Suprapubic skin (tissue), 4 donors: ENCODE data around the gene ALDH16A1. TPM values are rescaled to one million over a fixed set of nuclear protein-coding genes. Genes with fewer than 3 reads are reported as not detected.

ENCODE experiments used
- DNase-seq, 2 donors: peaks; one replicate each; pipeline ENCODE4 v3.0.0-alpha.2; 2019; ENCODE audit warnings: low spot score in 2 of 2
- H3K27ac ChIP-seq: fragments of 200-600 bp; sonication (generic); one replicate; pipeline ENCODE4 v1.5.1; 2019
- H3K27me3 ChIP-seq: fragments of 200-600 bp; sonication (generic); one replicate; pipeline ENCODE4 v1.5.1; 2019
- H3K36me3 ChIP-seq: fragments of 200-600 bp; sonication (generic); one replicate; pipeline ENCODE4 v1.5.1; 2019
- H3K4me1 ChIP-seq: fragments of 200-600 bp; sonication (generic); one replicate; pipeline ENCODE4 v1.5.1; 2019
- H3K4me3 ChIP-seq: fragments of 200-600 bp; sonication (generic); one replicate; pipeline ENCODE4 v1.5.1; 2019; ENCODE audit warnings: mild to moderate bottlenecking
- H3K9me3 ChIP-seq: fragments of 200-600 bp; sonication (generic); one replicate; pipeline ENCODE4 v1.5.1; 2019
- CTCF ChIP-seq, 2 donors: fragments of 200-600 bp in 1 of 2; fragments of 450-650 bp in 1 of 2; sonication (generic) in 1 of 2; IDR thresholded peaks; one replicate each; pipeline ENCODE4 v1.5.1; 2016 to 2019; ENCODE audit warnings: antibody characterized with exemption in 2 of 2, mild to moderate bottlenecking in 1 of 2, moderate library complexity in 1 of 2
- EP300 ChIP-seq: sonication (generic); formaldehyde crosslinking; IDR thresholded peaks from one replicate; pipeline ENCODE4 v1.6.1; 2017; ENCODE audit warnings: antibody characterized with exemption
- POLR2A ChIP-seq, 2 donors: fragments of 450-650 bp; IDR thresholded peaks; one replicate each; pipeline ENCODE4 v1.6.1; 2017; ENCODE audit warnings: antibody characterized with exemption in 2 of 2, mild to moderate bottlenecking in 2 of 2, moderate library complexity in 2 of 2
- POLR2AphosphoS5 ChIP-seq, 3 donors: sonication (generic); formaldehyde crosslinking; IDR thresholded peaks; one replicate each; pipeline ENCODE4 v1.6.1; 2017; ENCODE audit warnings: antibody characterized with exemption in 3 of 3
- WGBS: methylation state at CpG from one replicate; pipeline ENCODE4 v1.1.5; 2018; 5-methylcytosine and 5-hydroxymethylcytosine counted together
- total RNA-seq, 4 donors: library from RNA; depleted of rRNA; stranded (reverse); fragments of >200 nt; gene quantifications; one replicate each; pipeline ENCODE4 v1.1.0, GENCODE V29; 2016

ALDH16A1 gene
- total RNA-seq, 4 donors from 2014 or later = 21.7 to 47.7 (median 35.9) TPM

- no peak for DNase-seq
- no peak for TF ChIP-seq POLR2AphosphoS5 (IDR thresholded peaks at IDR 0.05)
- TF ChIP-seq EP300 = no peak
- TF ChIP-seq CTCF (IDR thresholded peaks at IDR 0.05) = no peak
- TF ChIP-seq POLR2A (IDR thresholded peaks at IDR 0.05) = no peak
- Histone ChIP-seq H3K27ac (no peak overlapping the region), H3K9me3 (no peaks in the 10 kb centered on the region), H3K36me3 (no peaks in the 10 kb centered on the region), H3K4me1 (no peaks in the 10 kb centered on the region), H3K4me3 (no peak overlapping the region), H3K27me3 (no peaks in the 10 kb centered on the region)
- WGBS = 88% methylated on average over 8 of the region's 8 CpGs
Measured at GRCh38 chr19:49408816-49409440, 44.1 kb upstream of the ALDH16A1 start.

GRCh38 chr19:49409441-49410029 is 43.5 kb upstream of the ALDH16A1 start:
- no peak overlapping the region for H3K4me3 ChIP-seq
- no peak overlapping the region for H3K27ac ChIP-seq
- TF ChIP-seq POLR2AphosphoS5 (IDR thresholded peaks at IDR 0.05) (no peak), EP300 (no peak), CTCF (IDR thresholded peaks at IDR 0.05) (no peak), POLR2A (IDR thresholded peaks at IDR 0.05) (no peak)
- no peaks in the 10 kb centered on the region for H3K36me3 ChIP-seq
- 78% methylated on average over 5 of the region's 5 CpGs for WGBS
- DNase-seq = no peak
- no peaks in the 10 kb centered on the region for H3K9me3 ChIP-seq
- H3K27me3 ChIP-seq = no peaks in the 10 kb centered on the region
- no peaks in the 10 kb centered on the region for H3K4me1 ChIP-seq

GRCh38 chr19:49411681-49412326 is 41.2 kb upstream of the ALDH16A1 start:
- no peak for TF ChIP-seq POLR2A (IDR thresholded peaks at IDR 0.05)
- TF ChIP-seq EP300 = no peak
- no peak for TF ChIP-seq CTCF (IDR thresholded peaks at IDR 0.05)
- TF ChIP-seq POLR2AphosphoS5 (IDR thresholded peaks at IDR 0.05) = no peak
- Histone ChIP-seq H3K27me3 (peaks cover 16% of the 10 kb centered on the region), H3K36me3 (no peaks in the 10 kb centered on the region), H3K27ac (no peak overlapping the region), H3K4me3 (no peak overlapping the region), H3K4me1 (no peaks in the 10 kb centered on the region), H3K9me3 (no peaks in the 10 kb centered on the region)
- WGBS = 84% methylated on average over 3 of the region's 3 CpGs
- no peak for DNase-seq

- DNase-seq = no peak
- no peaks in the 10 kb centered on the region for H3K9me3 ChIP-seq
- 94% methylated on average over 4 of the region's 9 CpGs for WGBS
- no peak overlapping the region for H3K27ac ChIP-seq
- no peaks in the 10 kb centered on the region for H3K36me3 ChIP-seq
- TF ChIP-seq POLR2AphosphoS5 (IDR thresholded peaks at IDR 0.05) = no peak
- TF ChIP-seq POLR2A (IDR thresholded peaks at IDR 0.05) = no peak
- no peak for TF ChIP-seq EP300
- no peak for TF ChIP-seq CTCF (IDR thresholded peaks at IDR 0.05)
- no peak overlapping the region for H3K4me3 ChIP-seq
- peaks cover 30% of the 10 kb centered on the region for H3K27me3 ChIP-seq
- no peaks in the 10 kb centered on the region for H3K4me1 ChIP-seq
Measured at GRCh38 chr19:49413348-49413747, 39.7 kb upstream of the ALDH16A1 start.

- no peak overlapping the region for H3K27ac ChIP-seq
- no peak for DNase-seq
- WGBS = 76% methylated on average over 3 of the region's 3 CpGs
- no peak overlapping the region for H3K4me3 ChIP-seq
- H3K9me3 ChIP-seq = no peaks in the 10 kb centered on the region
- TF ChIP-seq POLR2A (IDR thresholded peaks at IDR 0.05) (no peak), EP300 (no peak), POLR2AphosphoS5 (IDR thresholded peaks at IDR 0.05) (no peak)
- H3K36me3 ChIP-seq = no peaks in the 10 kb centered on the region
- H3K27me3 ChIP-seq = peaks cover 39% of the 10 kb centered on the region
- no peaks in the 10 kb centered on the region for H3K4me1 ChIP-seq
Measured at GRCh38 chr19:49414256-49414655, 38.8 kb upstream of the ALDH16A1 start.
